OCI-LY3 (cell line): Measurements from ENCODE around the gene UBN1.

Source experiments
- H2AFZ ChIP-seq: fragments of 200-600, 300-600 bp; shearing (Covaris generic); 2 replicates; pipeline ENCODE4 v1.6.0; 2014; ENCODE audit warnings: antibody characterized with exemption, low read depth, low read length
- H3K27ac ChIP-seq: fragments of 200-600, 300-600 bp; sonication (generic); 2 replicates; pipeline ENCODE4 v1.5.1; 2014; ENCODE audit warnings: mild to moderate bottlenecking, low read length, moderate library complexity, mixed read lengths
- H3K27me3 ChIP-seq: fragments of 200-600, 300-600 bp; sonication (generic); 2 replicates; pipeline ENCODE4 v1.6.1; 2014; ENCODE audit warnings: low read depth, low read length, mixed read lengths
- H3K36me3 ChIP-seq: fragments of 200-600, 300-600 bp; sonication (generic); replicated peaks from 2 replicates; pipeline ENCODE3; 2014; ENCODE audit warnings: low read depth, low read length, mixed read lengths
- H3K4me1 ChIP-seq: fragments of 300-600, 200-600 bp; sonication (generic); 2 replicates; pipeline ENCODE4 v1.6.1; 2014; ENCODE audit warnings: low read length, mixed read lengths
- H3K4me2 ChIP-seq: fragments of 200-600, 300-600 bp; sonication (generic); 2 replicates; pipeline ENCODE4 v1.6.1; 2014; ENCODE audit warnings: low read length, mixed read lengths
- H3K4me3 ChIP-seq: fragments of 300-600, 200-600 bp; sonication (generic); 2 replicates; pipeline ENCODE4 v1.5.1; 2014; ENCODE audit warnings: antibody characterized with exemption, mild to moderate bottlenecking, low read length, moderate library complexity
- H3K79me2 ChIP-seq: fragments of 300-600, 200-600 bp; shearing (Covaris generic); 2 replicates; pipeline ENCODE4 v1.6.1; 2014; ENCODE audit warnings: mild to moderate bottlenecking, low read length, mixed read lengths
- H3K9ac ChIP-seq: fragments of 300-600, 200-600 bp; shearing (Covaris generic); 2 replicates; pipeline ENCODE4 v1.6.0; 2014; ENCODE audit warnings: mild to moderate bottlenecking, low read length, moderate library complexity
- H3K9me3 ChIP-seq: fragments of 200-600, 300-600 bp; shearing (Covaris generic); 2 replicates; pipeline ENCODE4 v1.6.1; 2014; ENCODE audit warnings: low read length, mixed read lengths; ENCODE audit not compliant: insufficient read depth
- H4K20me1 ChIP-seq: fragments of 200-600, 300-600 bp; sonication (generic); 2 replicates; pipeline ENCODE4 v1.6.1; 2016; ENCODE audit warnings: low read length, mixed read lengths; ENCODE audit not compliant: insufficient read depth
- EZH2phosphoT487 ChIP-seq: fragments of 200-600 bp; shearing (Covaris generic); IDR thresholded peaks from 2 replicates; pipeline ENCODE4 v1.6.1; 2018; ENCODE audit warnings: antibody characterized with exemption, mixed run types, low read depth
- TF ChIP-seq, protein P1 (sequence below): fragments of 200-600, 300-600 bp; sonication (generic); IDR thresholded peaks from 2 replicates; pipeline ENCODE4 v1.5.1; 2014; ENCODE audit warnings: antibody characterized with exemption, low read length, low read depth

The UBN1 gene

DNA sequence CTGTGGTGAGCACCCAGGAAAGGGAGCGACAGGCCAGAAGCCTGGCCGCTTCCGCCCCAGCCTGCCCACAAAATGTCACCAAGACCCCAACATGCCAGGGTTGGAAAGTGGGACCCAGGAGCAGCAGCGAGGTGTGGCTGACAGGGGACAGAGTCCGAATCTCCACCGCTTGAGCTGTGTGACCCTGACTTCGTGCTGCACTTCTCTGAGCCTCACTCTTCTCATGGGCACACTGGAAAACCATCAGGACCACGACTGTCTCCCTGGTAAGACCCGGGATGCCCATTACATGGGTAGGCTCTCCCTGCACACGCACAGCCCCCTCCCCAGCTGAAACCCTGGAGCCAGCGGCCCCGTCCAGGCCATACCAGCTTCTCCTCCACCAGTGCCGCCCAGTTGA, 54.8 kb downstream of the UBN1 start:
- no peaks in the 10 kb centered on the region for H3K36me3 ChIP-seq
- no peaks in the 10 kb centered on the region for H3K79me2 ChIP-seq

DNA sequence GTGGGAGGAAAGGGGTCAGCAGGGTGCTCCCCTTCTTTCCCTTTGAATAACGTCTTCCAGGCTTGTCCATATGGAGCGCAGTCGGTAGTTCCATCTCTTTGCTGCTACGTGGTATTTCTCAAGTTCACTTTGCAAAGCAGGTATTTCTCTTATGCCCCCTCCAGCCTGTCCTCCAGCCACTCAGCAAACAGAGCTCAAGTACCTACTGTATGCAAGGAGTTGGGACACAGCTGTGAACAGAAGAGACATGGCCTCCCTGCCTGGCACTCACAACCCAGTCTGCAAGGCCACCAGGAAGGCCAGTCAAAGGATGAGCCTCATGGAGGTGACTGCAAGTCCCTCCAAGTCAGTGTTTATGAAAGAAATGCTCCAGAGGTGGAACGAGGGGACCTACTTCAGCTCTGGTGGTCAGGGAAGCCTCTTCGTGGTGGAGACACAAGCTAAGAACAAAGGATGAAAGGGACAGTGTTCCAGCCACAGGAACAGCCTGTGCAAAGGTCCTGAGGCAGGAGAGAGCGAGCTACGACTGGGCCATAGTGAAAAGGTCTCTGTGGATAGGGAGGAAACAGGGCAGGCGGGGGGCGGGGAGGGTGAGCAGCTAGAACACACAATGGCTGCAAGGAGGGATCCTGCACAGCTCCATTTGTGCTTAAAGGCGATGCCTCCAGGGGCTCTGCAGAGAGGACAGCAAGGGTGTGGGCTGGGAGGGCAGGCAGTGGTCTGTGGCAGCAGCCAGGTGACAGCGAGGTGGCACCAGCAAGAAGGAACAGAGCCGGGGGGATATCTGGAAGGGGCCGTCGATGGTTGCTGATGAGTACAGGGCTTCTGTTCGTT, 57.0 kb downstream of the UBN1 start:
- TF ChIP-seq EZH2phosphoT487: no peak
- TF ChIP-seq, protein P1, sequence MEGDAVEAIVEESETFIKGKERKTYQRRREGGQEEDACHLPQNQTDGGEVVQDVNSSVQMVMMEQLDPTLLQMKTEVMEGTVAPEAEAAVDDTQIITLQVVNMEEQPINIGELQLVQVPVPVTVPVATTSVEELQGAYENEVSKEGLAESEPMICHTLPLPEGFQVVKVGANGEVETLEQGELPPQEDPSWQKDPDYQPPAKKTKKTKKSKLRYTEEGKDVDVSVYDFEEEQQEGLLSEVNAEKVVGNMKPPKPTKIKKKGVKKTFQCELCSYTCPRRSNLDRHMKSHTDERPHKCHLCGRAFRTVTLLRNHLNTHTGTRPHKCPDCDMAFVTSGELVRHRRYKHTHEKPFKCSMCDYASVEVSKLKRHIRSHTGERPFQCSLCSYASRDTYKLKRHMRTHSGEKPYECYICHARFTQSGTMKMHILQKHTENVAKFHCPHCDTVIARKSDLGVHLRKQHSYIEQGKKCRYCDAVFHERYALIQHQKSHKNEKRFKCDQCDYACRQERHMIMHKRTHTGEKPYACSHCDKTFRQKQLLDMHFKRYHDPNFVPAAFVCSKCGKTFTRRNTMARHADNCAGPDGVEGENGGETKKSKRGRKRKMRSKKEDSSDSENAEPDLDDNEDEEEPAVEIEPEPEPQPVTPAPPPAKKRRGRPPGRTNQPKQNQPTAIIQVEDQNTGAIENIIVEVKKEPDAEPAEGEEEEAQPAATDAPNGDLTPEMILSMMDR: no peak
- Histone ChIP-seq H2AFZ (no peak overlapping the region), H3K9ac (no peak overlapping the region), H3K4me2 (no peak overlapping the region), H3K4me3 (no peak overlapping the region), H3K27ac (no peak overlapping the region), H4K20me1 (no peaks in the 10 kb centered on the region), H3K27me3 (no peaks in the 10 kb centered on the region), H3K79me2 (no peaks in the 10 kb centered on the region), H3K4me1 (no peaks in the 10 kb centered on the region), H3K9me3 (no peaks in the 10 kb centered on the region), H3K36me3 (no peaks in the 10 kb centered on the region)

More for the DNA sequence above, 54.8 kb downstream of the UBN1 start:
- Histone ChIP-seq H3K4me3 (no peak overlapping the region), H4K20me1 (no peaks in the 10 kb centered on the region), H3K27ac (no peak overlapping the region), H3K9ac (no peak overlapping the region), H2AFZ (no peak overlapping the region), H3K9me3 (no peaks in the 10 kb centered on the region), H3K4me2 (no peak overlapping the region), H3K27me3 (no peaks in the 10 kb centered on the region), H3K4me1 (no peaks in the 10 kb centered on the region)
- TF ChIP-seq, protein P1: no peak
- no peak for TF ChIP-seq EZH2phosphoT487

DNA sequence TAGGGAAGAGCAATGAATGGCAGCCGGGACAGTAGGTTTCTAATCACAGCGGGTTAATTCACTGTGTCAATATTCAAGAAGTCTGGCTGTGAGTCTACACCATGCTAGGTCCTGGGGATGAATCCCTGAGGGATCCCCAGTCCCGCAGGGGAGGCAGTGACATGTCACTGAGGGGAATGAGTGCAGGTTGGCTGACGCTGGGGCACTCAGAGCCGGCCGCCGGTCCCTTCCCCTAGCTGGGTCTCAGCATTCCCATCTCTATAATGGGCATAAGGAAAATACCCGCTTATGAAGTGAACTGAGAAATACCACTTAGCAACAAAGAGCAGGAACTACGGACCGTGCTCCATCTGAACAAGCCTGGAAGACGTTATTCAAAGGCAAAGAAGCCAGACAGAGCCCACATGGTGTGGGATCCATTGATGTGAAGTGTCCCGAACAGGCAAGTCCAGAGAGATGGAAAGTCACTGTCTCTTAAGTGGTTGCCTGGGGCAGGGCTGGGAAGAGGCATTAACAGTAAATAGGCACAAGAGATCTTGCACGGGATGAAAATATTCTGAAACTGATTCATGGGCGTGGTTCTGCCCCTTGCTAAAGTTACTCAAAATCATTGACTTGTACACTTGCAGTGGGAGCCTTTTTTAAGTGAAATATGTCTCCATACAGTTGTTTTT, 57.8 kb downstream of the UBN1 start:
- no peak overlapping the region for H3K4me2 ChIP-seq
- H3K4me1 ChIP-seq: no peaks in the 10 kb centered on the region
- H3K9ac ChIP-seq: no peak overlapping the region
- no peak overlapping the region for H3K4me3 ChIP-seq
- H3K36me3 ChIP-seq: no peaks in the 10 kb centered on the region
- no peaks in the 10 kb centered on the region for H3K9me3 ChIP-seq
- no peak overlapping the region for H2AFZ ChIP-seq
- no peaks in the 10 kb centered on the region for H3K79me2 ChIP-seq
- TF ChIP-seq EZH2phosphoT487: no peak
- TF ChIP-seq, protein P1: no peak
- no peaks in the 10 kb centered on the region for H3K27me3 ChIP-seq
- no peak overlapping the region for H3K27ac ChIP-seq
- no peaks in the 10 kb centered on the region for H4K20me1 ChIP-seq

DNA sequence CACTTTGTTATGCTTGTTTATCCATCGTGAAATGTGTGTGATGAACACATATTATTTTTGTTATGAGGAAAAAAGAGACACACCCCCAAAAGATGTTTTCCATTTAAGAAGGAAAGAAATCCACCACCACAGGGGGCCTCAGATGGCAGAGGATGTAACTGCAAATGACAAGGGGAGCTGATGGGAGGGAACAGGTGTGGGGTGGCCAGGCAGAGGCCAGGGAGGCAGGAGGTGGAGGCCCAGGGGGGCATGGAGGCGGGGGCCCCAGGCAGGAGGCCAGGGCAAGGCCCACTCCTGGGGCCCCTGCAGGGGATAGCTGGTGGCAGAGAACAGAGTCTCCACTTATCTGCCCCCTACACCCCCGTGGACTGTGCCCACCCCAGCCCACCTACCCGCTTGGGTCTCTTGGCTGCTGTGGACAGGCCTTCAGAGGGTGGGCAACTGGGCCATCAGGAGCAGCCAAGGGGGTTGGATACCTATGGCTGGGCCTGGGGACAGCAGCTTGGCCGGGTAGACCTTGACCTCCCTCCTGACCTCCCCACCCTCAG, 61.6 kb downstream of the UBN1 start:
- Histone ChIP-seq H2AFZ (no peak overlapping the region), H3K27ac (no peak overlapping the region), H3K79me2 (no peaks in the 10 kb centered on the region), H3K4me2 (no peak overlapping the region), H3K27me3 (no peaks in the 10 kb centered on the region), H3K4me1 (no peaks in the 10 kb centered on the region), H3K36me3 (no peaks in the 10 kb centered on the region), H3K9ac (no peak overlapping the region), H3K4me3 (no peak overlapping the region), H4K20me1 (no peaks in the 10 kb centered on the region), H3K9me3 (no peaks in the 10 kb centered on the region)
- TF ChIP-seq EZH2phosphoT487: no peak
- TF ChIP-seq, protein P1: no peak
